Measurements from ENCODE around the gene JARID2.

The JARID2 gene

GRCh38 chr6:15509335-15509933 lies 263.6 kb downstream of the JARID2 start:
- no peak for DNase-seq (ENCODE audit: low read depth)

- DNase-seq (ENCODE audit: low read depth) = no peak
These were observed 264.3 kb downstream of the JARID2 start for GRCh38 chr6:15510121-15510520.

GRCh38 chr6:15510536-15511247 lies 264.8 kb downstream of the JARID2 start:
- no peak for DNase-seq (ENCODE audit: low read depth)

GRCh38 chr6:15511248-15512125 lies 265.6 kb downstream of the JARID2 start:
- no peak for DNase-seq (ENCODE audit: low read depth)

- DNase-seq (ENCODE audit: low read depth) = no peak
These were observed 266.3 kb downstream of the JARID2 start for GRCh38 chr6:15512126-15512525.

GRCh38 chr6:15512721-15513120 lies 266.9 kb downstream of the JARID2 start:
- no peak for DNase-seq (ENCODE audit: low read depth)

- no peak for DNase-seq (ENCODE audit: low read depth)
These were observed 267.4 kb downstream of the JARID2 start for GRCh38 chr6:15513131-15513771.

- no peak for DNase-seq (ENCODE audit: low read depth)
These were observed 268.2 kb downstream of the JARID2 start for GRCh38 chr6:15513801-15514711.

- DNase-seq (ENCODE audit: low read depth) = no peak
These were observed 269.4 kb downstream of the JARID2 start for GRCh38 chr6:15515226-15515625.

- no peak for DNase-seq (ENCODE audit: low read depth)
These were observed 269.9 kb downstream of the JARID2 start for GRCh38 chr6:15515660-15516375.

GRCh38 chr6:15516378-15516777 lies 270.5 kb downstream of the JARID2 start:
- DNase-seq (ENCODE audit: low read depth) = no peak

GRCh38 chr6:15516923-15517560 lies 271.2 kb downstream of the JARID2 start:
- DNase-seq (ENCODE audit: low read depth) = no peak

GRCh38 chr6:15517600-15517999 lies 271.7 kb downstream of the JARID2 start:
- no peak for DNase-seq (ENCODE audit: low read depth)

GRCh38 chr6:15518057-15518456 lies 272.2 kb downstream of the JARID2 start:
- DNase-seq (ENCODE audit: low read depth) = no peak

- DNase-seq (ENCODE audit: low read depth) = no peak
These were observed 273.0 kb downstream of the JARID2 start for GRCh38 chr6:15518878-15519277.

- no peak for DNase-seq (ENCODE audit: low read depth)
These were observed 273.8 kb downstream of the JARID2 start for GRCh38 chr6:15519681-15520080.

GRCh38 chr6:15520626-15521203 lies 274.8 kb downstream of the JARID2 start:
- DNase-seq (ENCODE audit: low read depth) = no peak

- DNase-seq (ENCODE audit: low read depth) = no peak
These were observed 275.7 kb downstream of the JARID2 start for GRCh38 chr6:15521582-15521981.

- no peak for DNase-seq (ENCODE audit: low read depth)
These were observed 276.2 kb downstream of the JARID2 start for GRCh38 chr6:15522026-15522425.

- DNase-seq (ENCODE audit: low read depth) = no peak
These were observed 276.6 kb downstream of the JARID2 start for GRCh38 chr6:15522427-15522826.
